ENCODE data around the gene FRMD3.

DNA sequence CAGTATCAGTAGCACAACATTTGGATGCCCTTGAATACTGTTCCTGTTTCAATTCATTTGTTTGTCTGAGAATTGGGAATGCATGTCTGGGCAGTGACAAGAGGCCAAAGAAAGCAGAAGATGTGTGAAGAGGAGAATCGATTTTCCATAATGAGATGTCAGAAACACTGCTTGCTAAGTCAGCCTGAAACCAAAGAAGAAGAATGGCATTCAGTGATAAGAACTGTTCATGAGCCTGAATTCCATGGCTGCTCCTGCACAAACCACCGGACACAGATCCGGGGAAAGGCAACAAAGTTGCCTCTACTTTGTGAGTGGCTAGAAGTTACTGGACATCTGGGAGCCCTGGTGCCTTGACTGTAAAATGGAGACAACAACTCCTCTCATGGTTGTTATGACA, 268.1 kb downstream of the FRMD3 start:
- TF ChIP-seq, protein P1, sequence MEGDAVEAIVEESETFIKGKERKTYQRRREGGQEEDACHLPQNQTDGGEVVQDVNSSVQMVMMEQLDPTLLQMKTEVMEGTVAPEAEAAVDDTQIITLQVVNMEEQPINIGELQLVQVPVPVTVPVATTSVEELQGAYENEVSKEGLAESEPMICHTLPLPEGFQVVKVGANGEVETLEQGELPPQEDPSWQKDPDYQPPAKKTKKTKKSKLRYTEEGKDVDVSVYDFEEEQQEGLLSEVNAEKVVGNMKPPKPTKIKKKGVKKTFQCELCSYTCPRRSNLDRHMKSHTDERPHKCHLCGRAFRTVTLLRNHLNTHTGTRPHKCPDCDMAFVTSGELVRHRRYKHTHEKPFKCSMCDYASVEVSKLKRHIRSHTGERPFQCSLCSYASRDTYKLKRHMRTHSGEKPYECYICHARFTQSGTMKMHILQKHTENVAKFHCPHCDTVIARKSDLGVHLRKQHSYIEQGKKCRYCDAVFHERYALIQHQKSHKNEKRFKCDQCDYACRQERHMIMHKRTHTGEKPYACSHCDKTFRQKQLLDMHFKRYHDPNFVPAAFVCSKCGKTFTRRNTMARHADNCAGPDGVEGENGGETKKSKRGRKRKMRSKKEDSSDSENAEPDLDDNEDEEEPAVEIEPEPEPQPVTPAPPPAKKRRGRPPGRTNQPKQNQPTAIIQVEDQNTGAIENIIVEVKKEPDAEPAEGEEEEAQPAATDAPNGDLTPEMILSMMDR (IDR thresholded peaks at IDR 0.05) = no peak
- no peak for TF ChIP-seq POLR2A (IDR thresholded peaks at IDR 0.05; ENCODE audit: low read depth)
- TF ChIP-seq POLR2AphosphoS5 (IDR thresholded peaks at IDR 0.05) = no peak
- no peak for TF ChIP-seq EP300 (IDR thresholded peaks at IDR 0.05)
